ENCODE results near the gene TLE5.
"Not testable (repeated sequence)": the region's sequence is repeated elsewhere in the genome, so short reads cannot be mapped to it uniquely, and the experiment has no call there.

Gene TLE5

GRCh38 chr19:3020321-3020960, 41.9 kb downstream of the TLE5 start:
- DNase-seq, result no peak

GRCh38 chr19:3019211-3019854, 43.0 kb downstream of the TLE5 start:
- no peak for DNase-seq

- DNase-seq, result no peak
Measured at GRCh38 chr19:3017923-3018322, 44.4 kb downstream of the TLE5 start.

- no peak for DNase-seq
Measured at GRCh38 chr19:3015126-3016057, 46.9 kb downstream of the TLE5 start.

GRCh38 chr19:3014135-3014534, 48.2 kb downstream of the TLE5 start:
- no peak for DNase-seq

GRCh38 chr19:3013263-3013725, 49.0 kb downstream of the TLE5 start:
- no peak for DNase-seq

GRCh38 chr19:3012621-3013262, 49.6 kb downstream of the TLE5 start:
- no peak for DNase-seq

- DNase-seq, result not testable (repeated sequence)
Measured at GRCh38 chr19:3012059-3012458, 50.2 kb downstream of the TLE5 start.

- no peak for DNase-seq
Measured at GRCh38 chr19:3010871-3011270, 51.4 kb downstream of the TLE5 start.

GRCh38 chr19:3008994-3009393, 53.3 kb downstream of the TLE5 start:
- no peak for DNase-seq

- DNase-seq, result no peak
Measured at GRCh38 chr19:3007975-3008374, 54.3 kb downstream of the TLE5 start.

GRCh38 chr19:3006075-3006767, 56.1 kb downstream of the TLE5 start:
- no peak for DNase-seq

GRCh38 chr19:3005345-3005744, 57.0 kb downstream of the TLE5 start:
- DNase-seq, result no peak

- DNase-seq, result no peak
Measured at GRCh38 chr19:3004522-3004921, 57.8 kb downstream of the TLE5 start.

- DNase-seq, result no peak
Measured at GRCh38 chr19:3003046-3003445, 59.2 kb downstream of the TLE5 start.
